Measurements from ENCODE around the gene TSPAN32.
"Not testable (repeated sequence)": the region's sequence is repeated elsewhere in the genome, so short reads cannot be mapped to it uniquely, and the experiment has no call there.

The TSPAN32 gene

DNA sequence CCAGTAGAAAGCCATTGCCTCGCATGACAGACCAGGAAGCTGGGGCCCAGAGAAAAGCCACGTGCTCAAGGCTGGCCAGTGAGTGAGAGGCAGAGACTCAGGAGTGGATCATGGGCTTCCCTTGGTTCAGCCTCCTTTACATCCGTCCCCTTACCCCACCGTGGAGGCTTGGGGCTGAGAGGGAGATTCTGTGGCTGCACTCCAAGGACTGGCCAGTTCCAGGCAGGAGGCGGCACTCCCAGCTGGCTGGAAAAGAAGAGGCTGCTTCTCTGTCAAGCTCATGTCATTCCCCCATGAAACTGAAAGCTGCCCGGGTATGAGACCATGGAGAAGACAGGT, 24.8 kb upstream of the TSPAN32 start:
- no peak for DNase-seq (ENCODE audit: low read depth)
- no peak overlapping the region for H3K4me3 ChIP-seq (ENCODE audit: low read length)
- no peak for TF ChIP-seq CTCF (IDR thresholded peaks at IDR 0.05; ENCODE audit: insufficient read depth, low read depth, low read length, missing control alignments)

- DNase-seq (ENCODE audit: low read depth) = no peak
- TF ChIP-seq CTCF (IDR thresholded peaks at IDR 0.05; ENCODE audit: insufficient read depth, low read depth, low read length, missing control alignments) = no peak
- H3K4me3 ChIP-seq (ENCODE audit: low read length) = no peak overlapping the region
These were observed 23.8 kb upstream of the TSPAN32 start for GRCh38 chr11:2277933-2278523.

DNA sequence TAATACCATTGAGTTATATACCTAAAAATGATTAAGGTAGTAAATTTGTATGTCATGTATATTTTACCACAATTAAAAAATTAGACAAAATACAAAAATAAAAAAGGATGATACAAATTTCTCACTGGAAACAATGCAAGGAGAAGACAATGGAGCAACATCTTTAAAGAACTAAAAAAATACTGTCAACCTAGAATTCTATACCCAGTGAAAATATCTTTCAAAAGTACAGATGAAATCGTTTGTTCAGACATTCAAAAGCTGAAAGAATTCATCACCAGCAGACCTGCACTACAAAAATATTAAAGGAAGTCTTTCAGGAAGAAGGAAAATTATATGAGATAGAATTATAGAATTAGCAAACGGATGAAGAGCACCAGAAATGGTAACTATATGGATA, 21.6 kb upstream of the TSPAN32 start:
- H3K4me3 ChIP-seq (ENCODE audit: low read length) = no peak overlapping the region
- DNase-seq (ENCODE audit: low read depth) = no peak
- no peak for TF ChIP-seq CTCF (IDR thresholded peaks at IDR 0.05; ENCODE audit: insufficient read depth, low read depth, low read length, missing control alignments)

- not testable (repeated sequence) for DNase-seq (ENCODE audit: low read depth); H3K4me3 ChIP-seq (ENCODE audit: low read length)
These were observed 15.5 kb upstream of the TSPAN32 start for GRCh38 chr11:2286350-2286749.

GRCh38 chr11:2287091-2287490, 14.7 kb upstream of the TSPAN32 start:
- DNase-seq (ENCODE audit: low read depth) = no peak
- H3K4me3 ChIP-seq (ENCODE audit: low read length) = no peak overlapping the region
- TF ChIP-seq CTCF (IDR thresholded peaks at IDR 0.05; ENCODE audit: insufficient read depth, low read depth, low read length, missing control alignments) = no peak

- no peak overlapping the region for H3K4me3 ChIP-seq (ENCODE audit: low read length)
- no peak for TF ChIP-seq CTCF (IDR thresholded peaks at IDR 0.05; ENCODE audit: insufficient read depth, low read depth, low read length, missing control alignments)
- DNase-seq (ENCODE audit: low read depth) = no peak
These were observed 12.5 kb upstream of the TSPAN32 start for GRCh38 chr11:2289350-2289749.

- no peak for DNase-seq (ENCODE audit: low read depth)
- no peak for TF ChIP-seq CTCF (IDR thresholded peaks at IDR 0.05; ENCODE audit: insufficient read depth, low read depth, low read length, missing control alignments)
- H3K4me3 ChIP-seq (ENCODE audit: low read length) = no peak overlapping the region
These were observed 12.0 kb upstream of the TSPAN32 start for GRCh38 chr11:2289859-2290258.

Measured in epithelial cell of esophagus (primary cell).